Suprapubic skin (tissue), 4 donors: ENCODE results near the gene AQP12A.
"Not testable (repeated sequence)": the region's sequence is repeated elsewhere in the genome, so short reads cannot be mapped to it uniquely, and the experiment has no call there.

ENCODE experiments used
- CTCF ChIP-seq, 2 donors: fragments of 200-600 bp in 1 of 2; fragments of 450-650 bp in 1 of 2; sonication (generic) in 1 of 2; IDR thresholded peaks; one replicate each; pipeline ENCODE4 v1.5.1; 2016 to 2019; ENCODE audit warnings: antibody characterized with exemption in 2 of 2, mild to moderate bottlenecking in 1 of 2, moderate library complexity in 1 of 2
- POLR2A ChIP-seq, 2 donors: fragments of 450-650 bp; IDR thresholded peaks; one replicate each; pipeline ENCODE4 v1.6.1; 2017; ENCODE audit warnings: antibody characterized with exemption in 2 of 2, mild to moderate bottlenecking in 2 of 2, moderate library complexity in 2 of 2
- POLR2AphosphoS5 ChIP-seq, 3 donors: sonication (generic); formaldehyde crosslinking; IDR thresholded peaks; one replicate each; pipeline ENCODE4 v1.6.1; 2017; ENCODE audit warnings: antibody characterized with exemption in 3 of 3

GRCh38 chr2:240675345-240675744 is 16.3 kb upstream of the AQP12A start:
- TF ChIP-seq POLR2AphosphoS5, POLR2A, CTCF (IDR thresholded peaks at IDR 0.05): not testable (repeated sequence)
